Astrocyte (in vitro differentiated cells and primary cell): ENCODE measurements around the gene PKMYT1.

Experiments
- EZH2 ChIP-seq: IDR thresholded peaks from 2 replicates; pipeline ENCODE4 v1.6.1; 2012; ENCODE audit warnings: mild to moderate bottlenecking, low read length, inconsistent platforms; ENCODE audit not compliant: insufficient read depth
- TF ChIP-seq, protein P1 (sequence below): IDR thresholded peaks from 2 replicates; pipeline ENCODE4 v1.5.1; 2011; ENCODE audit warnings: low read depth, mild to moderate bottlenecking, inconsistent platforms, low read length, moderate library complexity; ENCODE audit not compliant: insufficient read depth

DNA sequence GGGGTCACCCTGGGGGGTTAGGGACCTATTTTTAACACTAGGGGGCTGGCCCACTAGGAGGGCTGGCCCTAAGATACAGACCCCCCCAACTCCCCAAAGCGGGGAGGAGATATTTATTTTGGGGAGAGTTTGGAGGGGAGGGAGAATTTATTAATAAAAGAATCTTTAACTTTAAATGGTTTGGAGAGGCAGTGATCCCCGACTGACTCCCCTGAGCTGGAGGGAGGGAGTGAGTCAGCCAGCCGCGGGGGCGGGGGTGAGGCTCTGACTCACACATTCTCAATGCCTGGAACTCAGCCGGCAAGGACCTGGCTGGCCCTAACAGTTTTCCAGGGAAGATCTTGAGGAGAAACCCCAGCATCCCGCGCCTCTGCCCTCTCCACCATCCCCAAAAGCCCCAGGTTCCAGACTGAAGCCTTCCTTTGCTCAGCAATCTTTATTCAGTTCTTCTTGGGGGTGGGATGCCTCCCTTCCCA lies 42.0 kb upstream of the PKMYT1 start:
- TF ChIP-seq, protein P1, sequence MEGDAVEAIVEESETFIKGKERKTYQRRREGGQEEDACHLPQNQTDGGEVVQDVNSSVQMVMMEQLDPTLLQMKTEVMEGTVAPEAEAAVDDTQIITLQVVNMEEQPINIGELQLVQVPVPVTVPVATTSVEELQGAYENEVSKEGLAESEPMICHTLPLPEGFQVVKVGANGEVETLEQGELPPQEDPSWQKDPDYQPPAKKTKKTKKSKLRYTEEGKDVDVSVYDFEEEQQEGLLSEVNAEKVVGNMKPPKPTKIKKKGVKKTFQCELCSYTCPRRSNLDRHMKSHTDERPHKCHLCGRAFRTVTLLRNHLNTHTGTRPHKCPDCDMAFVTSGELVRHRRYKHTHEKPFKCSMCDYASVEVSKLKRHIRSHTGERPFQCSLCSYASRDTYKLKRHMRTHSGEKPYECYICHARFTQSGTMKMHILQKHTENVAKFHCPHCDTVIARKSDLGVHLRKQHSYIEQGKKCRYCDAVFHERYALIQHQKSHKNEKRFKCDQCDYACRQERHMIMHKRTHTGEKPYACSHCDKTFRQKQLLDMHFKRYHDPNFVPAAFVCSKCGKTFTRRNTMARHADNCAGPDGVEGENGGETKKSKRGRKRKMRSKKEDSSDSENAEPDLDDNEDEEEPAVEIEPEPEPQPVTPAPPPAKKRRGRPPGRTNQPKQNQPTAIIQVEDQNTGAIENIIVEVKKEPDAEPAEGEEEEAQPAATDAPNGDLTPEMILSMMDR: no peak
- no peak for TF ChIP-seq EZH2
